ENCODE data around the gene NBL1.

Gene NBL1

DNA sequence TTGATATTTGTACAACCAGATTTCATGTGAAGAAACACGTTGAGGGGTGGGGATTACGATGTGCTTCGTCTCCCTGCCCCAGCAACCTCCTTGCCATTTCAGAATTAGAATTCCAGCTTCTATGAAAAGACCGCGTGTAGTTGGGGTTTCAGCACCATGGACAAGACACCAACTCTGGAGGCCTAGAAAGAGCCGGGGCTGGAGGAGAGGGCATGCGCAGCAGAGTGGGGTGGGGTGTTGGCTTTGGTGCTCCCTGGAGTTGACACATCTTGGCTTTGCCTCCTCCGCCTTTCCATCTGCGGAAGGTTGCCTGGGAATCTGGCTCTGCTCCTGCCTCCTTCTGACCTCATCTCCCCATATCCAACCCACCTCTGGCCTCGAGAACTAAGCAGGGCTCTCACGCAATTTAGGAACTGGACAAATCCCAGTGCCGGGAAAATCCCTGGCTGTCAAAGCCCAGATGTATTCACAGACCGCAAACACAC, 32.4 kb downstream of the NBL1 start:
- DNase-seq = peak; percentile 57

DNA sequence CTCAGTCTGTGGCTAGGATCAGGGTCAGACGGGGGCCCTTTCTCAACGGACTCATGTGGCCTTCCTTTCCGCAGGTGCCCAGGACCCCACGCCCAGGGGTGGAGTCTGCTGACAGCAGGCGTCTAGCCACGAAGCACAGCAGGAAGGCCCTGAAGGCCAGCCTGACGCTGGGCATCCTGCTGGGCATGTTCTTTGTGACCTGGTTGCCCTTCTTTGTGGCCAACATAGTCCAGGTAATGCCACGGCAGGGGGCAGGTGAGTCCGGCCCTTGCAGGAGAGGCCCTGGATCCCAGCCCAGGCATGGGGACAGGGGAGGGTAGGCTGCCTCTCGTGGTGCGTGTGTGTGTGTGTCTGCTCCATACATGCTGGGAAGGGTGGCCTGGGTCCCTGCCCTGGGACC, 34.4 kb downstream of the NBL1 start:
- no peak for DNase-seq

DNA sequence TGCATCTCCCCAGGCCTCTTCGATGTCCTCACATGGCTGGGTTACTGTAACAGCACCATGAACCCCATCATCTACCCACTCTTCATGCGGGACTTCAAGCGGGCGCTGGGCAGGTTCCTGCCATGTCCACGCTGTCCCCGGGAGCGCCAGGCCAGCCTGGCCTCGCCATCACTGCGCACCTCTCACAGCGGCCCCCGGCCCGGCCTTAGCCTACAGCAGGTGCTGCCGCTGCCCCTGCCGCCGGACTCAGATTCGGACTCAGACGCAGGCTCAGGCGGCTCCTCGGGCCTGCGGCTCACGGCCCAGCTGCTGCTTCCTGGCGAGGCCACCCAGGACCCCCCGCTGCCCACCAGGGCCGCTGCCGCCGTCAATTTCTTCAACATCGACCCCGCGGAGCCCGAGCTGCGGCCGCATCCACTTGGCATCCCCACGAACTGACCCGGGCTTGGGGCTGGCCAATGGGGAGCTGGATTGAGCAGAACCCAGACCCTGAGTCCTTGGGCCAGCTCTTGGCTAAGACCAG, 34.9 kb downstream of the NBL1 start:
- DNase-seq = no peak

DNA sequence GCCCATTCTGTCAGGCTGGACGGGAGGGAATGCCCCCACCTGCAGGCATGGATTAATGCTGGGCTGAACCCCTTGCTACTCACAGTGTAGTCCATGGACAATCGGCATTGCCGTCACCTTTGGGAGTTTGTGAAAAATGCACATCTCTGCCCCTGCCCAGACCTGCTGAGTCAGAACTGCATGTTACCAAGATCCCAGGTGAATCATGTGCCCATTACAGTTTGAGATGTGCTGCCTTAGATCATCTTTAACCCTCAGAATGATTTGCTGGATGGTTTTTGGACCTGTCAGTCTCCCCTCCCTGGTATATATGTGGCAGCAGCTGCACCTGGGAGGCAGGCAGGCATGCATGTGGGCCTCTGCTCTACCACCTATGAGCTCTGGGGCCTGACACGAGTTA, 35.6 kb downstream of the NBL1 start:
- no peak for DNase-seq

DNA sequence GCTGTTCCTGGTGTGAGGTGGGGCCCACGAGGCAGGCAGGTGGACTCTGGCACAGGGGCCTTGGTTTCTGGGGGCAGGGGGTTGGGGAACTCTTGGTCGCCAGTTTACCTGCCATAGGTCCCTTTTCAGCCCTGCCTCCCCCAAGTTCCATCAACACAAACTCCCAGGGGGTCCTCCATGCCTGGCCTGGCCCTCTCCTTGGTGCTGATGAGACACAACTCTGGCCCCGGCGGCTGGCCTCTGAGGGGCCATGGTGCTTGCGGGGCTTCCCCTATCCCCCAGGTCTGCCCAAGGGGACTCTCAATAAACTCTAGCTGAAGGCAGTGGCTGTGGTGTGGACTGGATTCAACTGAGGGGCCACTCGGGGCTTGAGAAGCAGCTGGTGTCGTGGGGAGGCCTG, 36.5 kb downstream of the NBL1 start:
- no peak for DNase-seq

DNA sequence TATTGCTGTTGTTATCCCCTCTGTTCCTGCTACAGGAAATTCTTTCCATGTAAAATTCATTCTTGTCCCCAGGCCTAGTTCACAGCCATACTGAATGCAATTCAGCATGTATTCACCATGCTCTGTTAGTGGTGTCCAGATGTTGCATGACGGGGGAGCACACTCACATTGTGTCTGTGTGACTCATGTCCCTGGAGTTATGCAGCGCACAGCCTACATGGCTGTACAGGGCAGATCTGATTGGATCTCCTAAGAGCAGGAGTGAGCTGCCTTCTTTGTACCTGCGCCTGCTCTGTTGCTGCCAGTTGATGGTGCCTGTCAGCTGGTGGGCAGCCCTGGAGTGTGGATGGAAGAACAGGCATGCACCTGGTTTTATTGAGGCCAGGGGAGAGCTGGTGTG, 38.1 kb downstream of the NBL1 start:
- DNase-seq = no peak

DNA sequence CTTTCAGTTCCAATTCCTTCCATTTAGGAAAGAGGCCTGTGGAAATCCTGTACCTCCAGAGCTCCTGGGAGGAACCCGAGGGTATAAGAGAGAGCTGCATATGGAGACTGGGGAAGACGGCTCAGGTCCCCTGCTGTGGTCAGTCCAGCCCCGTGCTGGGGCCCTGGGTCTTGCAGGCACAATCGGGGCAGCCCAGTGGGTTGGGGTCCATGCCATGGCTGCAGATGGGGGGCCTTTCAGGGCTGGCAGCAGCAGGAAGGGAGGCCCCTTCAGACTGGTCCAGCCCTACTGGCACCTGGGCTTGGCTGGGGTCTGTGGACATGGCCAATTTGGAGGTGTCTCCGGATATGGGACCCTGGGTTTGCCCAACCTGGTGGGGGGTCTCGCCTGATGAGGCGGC, 38.8 kb downstream of the NBL1 start:
- no peak for DNase-seq

DNA sequence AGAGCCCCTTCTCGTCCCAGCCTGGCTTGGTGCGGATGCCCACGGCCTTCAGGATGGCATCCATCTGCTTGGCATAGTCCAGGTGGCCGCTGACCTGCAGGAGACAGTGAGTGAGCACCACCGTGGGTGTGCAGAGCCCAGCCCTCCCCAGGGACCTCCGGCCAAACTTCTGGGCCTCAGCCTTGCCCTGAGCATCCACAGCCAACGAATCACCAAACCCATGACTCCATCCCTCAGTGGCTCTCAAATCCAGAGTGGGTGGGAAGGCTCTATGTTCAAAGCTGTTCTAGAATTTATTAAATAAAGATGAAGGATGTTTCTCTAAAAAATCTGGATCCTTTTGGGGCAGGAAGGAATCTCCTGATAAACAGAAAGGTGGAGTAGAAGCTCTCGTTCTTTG, 39.2 kb downstream of the NBL1 start:
- no peak for DNase-seq

DNA sequence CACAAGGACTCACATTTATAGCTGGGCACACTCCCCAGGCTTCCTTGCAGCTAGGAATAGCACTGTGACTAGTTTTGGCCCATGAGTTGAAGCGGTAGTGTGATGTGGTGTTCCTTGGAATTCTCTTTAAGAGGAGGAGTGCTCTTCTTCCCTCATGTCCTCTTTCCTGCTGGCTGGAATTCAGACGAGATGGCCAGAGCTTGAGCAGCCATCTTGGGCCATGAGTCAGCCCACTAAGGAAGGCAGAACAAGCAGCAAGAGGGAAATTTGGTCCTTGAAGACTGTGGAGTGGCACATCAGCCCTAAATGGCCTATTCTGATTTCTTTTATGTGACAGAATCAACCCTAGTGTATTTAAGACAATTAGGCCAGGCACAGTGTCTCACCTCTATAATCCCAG, 40.6 kb downstream of the NBL1 start:
- DNase-seq = no peak

DNA sequence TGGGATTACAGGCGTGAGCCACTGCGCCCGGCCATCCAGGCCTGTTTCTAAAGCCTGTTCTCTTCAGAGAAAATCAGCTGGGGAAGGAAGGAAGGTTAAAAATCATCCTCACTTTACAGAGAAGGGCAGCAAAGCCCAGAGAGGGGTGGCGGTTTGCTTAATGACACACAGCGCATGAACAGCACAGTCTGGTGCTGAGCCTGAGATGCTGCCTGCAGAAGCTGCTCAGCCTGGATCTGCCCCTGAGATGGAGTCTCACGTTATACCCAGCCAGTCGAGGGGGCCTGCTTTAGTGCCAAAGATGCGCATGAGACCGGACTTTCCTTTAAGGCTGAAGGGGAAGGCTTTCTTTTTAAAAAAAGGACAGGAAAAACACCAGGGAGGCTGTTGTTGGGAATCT, 41.9 kb downstream of the NBL1 start:
- DNase-seq = no peak

DNA sequence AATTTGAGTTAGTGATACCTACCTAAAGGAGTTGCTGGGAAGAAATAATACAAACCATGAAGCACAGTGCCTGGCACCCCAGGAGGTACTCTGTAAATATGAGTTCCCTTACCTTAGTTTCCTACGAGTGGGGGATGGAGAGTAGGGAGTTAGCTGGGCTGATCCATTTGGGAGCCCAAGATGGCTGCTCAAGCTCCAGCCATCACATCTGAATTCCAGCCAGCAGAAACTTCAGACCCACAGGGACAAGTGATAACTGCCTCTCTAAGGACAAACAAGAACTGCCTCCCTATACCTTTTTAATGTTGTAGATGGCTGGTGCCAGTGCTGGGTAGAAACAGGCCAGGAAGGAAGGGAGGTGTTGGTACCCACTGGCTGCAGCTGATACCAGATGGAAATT, 43.3 kb downstream of the NBL1 start:
- no peak for DNase-seq

DNA sequence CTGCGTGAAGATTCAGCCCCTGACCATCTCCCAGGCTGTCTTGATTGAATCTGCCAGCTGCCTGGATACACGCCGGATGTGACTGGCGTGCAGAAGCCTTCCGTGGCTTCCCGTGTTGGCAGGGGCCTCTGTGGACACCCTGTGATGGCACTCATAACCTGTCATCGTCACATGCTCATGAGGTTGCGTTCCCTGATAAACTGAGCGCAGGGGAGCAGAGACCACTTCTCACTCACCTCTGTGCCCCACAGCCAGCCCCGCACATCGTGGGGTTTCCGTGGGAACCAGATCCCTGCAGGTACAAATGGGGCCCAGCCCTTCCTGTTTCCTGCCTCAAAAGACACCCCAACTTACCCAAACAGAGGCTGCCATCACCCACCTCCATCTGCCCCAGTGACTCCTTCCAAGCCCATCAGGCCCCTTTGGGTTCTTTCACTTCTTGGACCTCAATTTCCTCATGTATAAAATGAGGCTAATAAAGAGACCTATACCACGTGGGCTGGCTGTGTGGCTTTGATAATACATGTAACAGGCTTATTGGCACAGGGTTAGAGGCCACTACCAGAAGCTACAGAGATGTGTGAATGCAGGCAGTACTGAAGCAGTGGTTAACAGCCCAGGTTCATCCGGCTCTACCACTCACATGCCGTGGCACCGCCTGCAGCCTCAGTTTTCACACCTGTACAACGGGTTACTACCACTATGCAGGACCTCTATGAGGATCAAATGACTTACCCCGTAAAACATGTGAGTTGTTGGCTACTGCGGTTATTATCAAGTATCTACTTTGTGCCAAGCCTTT, 44.1 kb downstream of the NBL1 start:
- DNase-seq = no peak

DNA sequence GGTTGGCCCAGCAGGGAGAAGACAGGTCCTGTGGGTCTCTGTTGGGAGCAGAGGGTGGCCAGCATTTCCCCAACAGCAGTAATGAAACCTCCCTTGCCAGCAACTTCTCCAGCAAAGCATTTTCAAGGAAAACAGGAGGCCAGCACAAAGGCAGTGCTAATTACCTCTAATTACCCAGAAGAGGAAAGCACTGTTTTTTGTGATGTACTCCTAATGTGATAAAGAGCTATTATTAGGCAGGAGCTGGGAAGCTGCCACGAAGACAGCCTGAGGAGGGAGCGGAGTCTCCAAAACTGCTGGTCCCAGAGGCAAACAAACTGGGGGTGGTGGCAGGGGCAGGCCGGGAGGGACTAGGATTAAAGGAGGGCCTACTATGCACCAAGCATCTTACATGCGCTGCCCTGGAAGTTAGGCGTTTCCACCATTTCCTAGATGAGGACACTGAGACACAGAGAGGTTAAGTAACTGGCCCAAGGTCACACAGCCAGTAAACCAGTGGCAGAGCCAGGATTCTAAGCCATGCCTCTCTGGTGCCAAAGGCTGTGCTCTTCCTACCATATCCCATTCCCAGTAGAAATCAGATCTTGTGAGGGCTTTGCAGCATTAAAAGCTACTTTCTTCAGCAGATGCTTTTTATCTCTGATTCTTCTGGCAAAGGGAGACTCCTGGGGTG, 45.1 kb downstream of the NBL1 start:
- no peak for DNase-seq

DNA sequence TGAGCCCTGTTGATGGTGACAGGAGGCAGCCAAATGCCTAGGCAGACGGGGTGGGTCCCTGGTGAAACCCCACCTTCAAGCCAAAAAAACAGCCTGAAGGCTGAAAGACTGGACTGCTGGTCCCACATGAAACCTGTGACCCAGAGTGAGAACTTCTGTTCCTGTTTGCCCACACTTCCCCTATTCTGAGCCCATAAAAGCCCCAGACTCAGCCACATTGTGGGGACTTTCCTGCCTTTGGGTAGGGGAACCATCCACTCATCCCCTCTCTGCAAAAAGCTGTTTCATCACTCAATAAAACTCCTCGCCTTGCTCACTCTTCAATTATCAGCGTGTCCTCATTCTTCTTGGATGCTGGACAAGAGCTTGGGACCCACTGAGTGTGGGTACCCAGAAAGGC, 45.7 kb downstream of the NBL1 start:
- DNase-seq = no peak

DNA sequence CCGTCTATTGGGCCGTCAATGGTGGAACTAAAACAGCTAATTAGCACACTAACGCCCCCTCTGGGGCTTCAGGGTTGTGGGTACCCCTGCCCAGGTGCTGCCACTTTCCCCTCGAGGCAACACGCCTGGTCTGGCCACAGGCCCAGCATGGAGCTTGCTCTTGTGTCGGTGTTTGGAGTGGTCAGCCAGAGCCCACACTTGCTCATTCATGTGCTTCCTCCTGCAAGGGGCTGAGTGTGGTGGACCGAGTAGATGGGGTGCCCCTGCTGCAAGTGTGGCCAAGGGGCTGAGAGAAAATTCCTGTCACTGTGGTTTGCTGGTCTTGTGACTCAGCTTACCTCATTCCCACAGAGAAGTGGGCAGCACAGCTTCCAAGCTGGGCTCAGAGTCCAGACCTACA, 46.2 kb downstream of the NBL1 start:
- DNase-seq = no peak

DNA sequence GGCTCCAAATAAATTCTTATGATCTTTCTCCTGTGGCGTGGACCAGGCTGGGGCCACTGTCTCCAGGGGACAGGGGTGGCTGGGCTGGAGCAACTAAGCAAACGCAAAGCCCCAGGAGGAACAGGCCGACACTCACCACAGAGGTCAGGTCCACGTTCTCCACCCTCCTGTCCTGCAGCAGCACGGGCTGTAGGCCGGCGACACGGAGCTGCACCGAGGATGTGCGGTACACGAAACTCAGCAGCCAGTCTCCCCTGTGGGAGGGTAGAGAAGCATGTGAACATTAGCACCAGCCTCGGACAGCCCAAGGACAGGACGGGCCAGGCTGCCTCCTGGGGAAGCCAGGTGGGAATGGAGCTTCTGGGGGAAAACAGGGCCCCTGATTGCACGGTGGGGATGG, 50.2 kb downstream of the NBL1 start:
- DNase-seq = no peak

DNA sequence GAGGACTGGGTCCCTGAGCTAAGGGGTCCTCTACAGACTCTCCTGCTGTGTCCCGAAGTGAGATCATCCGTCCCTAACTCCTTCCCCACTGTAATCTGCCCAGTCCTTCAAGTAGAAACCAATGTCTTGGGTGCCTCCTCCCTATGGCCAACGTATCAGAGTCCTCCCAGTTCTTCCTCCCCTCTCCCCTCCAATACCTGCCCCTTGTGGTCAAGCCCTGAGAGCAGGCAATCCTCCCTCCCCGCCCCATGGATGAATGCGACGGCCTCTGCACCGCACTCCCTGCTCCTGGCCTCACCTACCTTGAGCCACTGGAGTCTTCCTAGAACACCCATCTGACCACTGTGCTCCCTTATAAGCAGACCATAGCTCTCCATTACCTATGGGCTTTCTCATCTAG, 51.7 kb downstream of the NBL1 start:
- DNase-seq = no peak

DNA sequence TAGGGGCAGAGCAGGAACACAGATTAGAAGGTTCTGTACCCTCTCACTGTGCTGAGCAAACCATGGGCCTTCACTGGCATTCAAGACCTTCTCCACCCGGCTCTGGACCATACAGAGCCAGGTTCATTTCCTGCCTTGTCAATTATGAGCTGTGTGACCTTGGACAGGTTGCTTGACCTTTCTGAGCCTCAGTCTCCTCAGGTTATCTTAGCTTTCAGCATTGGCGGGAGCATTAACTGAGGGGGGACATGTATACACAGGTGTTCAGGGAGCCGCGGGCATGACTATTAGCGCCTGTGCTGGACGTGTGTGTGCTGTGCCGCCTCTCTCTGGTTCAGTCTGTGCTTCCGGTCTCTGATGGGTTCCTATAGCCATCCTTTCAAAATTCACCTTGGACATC, 52.7 kb downstream of the NBL1 start:
- DNase-seq = no peak

DNA sequence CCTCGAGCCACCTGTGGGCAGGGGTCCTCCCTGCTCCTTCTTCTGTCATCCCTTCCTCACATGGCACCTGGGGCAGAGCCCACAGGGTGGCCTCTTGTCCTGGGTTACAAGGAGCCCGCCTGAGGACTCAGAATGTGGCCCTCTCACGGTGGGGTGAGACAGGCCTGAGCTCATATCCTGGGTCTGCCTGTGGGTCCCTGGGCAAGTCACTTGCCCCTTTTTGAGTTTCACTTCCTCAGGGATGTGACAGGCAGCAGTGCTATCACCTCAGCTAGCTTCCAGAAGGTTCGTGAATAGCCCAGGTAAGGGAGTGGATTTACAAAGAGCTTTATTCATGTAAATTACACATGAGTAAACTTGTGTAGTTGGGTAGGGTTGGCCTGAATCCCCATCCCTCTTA, 54.1 kb downstream of the NBL1 start:
- DNase-seq = no peak

DNA sequence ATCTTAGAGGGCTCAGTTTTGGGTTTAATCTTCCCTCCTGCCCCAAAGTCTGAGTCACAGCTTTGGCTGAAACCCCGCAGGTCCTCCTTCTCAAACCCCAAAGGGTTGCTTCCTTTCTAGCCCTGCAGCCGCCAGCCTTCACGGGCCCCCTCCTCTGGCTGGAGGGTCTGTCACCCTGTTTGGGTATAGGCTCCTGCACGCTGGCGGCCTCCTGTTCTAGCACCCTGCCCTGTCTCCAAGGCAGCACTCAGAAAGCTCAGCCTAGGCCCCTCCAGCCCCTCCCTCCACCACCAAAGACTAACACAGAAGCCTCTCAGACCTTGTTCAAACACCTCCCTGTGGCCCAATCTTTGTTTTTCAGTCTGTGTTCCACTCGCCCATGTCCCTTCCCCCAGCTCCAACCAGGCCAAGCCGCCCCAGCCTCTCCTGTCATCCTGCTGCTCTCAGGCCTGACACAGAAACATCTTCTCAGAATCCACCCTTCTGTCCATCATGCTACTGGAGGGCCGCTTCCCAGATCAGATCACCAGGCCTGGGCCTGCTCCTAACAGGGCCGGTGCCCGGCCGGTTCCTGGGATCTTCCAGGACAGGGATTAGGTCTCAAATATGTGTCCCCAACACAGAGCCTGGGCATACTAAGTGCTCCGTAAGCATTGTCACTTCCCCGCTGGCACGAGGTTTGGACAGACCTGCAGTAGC, 56.1 kb downstream of the NBL1 start:
- no peak for DNase-seq

DNA sequence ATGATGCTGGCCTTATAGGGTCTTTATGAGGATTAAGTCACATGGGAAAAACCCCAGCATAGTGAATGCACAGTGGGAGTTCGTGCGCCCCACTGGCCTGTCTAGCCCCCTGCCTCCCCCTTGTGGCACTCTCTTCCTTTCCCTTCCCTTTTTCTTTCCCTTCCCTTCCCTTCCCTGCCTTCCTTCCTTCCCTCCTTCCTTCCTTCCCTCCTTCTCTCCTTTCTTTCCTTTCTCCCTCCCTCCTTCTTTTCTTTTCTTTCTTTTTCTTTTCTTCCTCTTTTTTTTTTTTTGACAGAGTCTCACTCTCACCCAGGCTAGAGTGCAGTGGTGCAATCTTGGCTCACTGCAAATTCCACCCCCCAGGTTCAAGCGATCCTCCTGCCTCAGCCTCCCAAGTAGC, 59.2 kb downstream of the NBL1 start:
- DNase-seq = no peak

DNA sequence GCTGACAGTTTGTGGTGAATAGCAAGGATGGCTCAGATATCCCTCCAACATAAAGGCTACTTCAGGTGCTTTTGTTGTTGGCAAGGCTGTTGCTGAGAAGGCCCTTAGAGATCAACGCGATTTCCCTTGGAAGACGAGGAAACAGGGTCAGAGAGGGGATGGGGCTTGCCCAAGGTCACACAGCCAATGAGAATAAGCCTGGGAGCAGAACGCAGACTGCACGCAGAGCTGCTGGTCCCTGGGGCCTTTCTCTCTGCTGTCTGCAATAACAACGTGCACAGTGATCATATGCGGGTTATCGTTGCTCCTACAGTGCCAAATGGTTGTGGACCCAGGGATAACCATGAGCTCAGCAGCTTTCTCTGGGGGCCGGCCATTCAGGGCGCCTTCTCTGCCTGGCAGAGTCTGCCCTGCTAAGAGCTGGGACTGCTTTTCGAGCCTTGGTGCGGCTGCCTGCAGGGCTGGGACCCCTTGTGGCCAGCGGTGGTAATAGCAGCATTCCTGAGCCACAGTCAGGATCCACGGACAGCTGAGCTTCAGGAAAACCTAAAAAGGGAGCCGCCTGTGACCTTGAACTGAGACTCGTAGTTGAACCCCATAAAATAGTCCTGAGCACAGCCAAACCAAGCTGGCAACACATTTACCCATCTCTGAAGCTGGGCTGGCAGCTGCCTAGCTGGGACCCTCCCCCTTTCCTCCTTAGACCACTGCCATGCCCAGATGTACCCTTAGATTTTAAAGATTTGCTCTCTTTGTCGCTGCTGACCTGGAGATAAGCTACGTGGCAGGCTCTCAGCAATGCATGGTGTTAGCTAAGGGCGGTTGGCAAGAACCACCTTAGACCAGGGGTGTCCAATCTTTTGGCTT, 60.4 kb downstream of the NBL1 start:
- peak; percentile 33 for DNase-seq

DNA sequence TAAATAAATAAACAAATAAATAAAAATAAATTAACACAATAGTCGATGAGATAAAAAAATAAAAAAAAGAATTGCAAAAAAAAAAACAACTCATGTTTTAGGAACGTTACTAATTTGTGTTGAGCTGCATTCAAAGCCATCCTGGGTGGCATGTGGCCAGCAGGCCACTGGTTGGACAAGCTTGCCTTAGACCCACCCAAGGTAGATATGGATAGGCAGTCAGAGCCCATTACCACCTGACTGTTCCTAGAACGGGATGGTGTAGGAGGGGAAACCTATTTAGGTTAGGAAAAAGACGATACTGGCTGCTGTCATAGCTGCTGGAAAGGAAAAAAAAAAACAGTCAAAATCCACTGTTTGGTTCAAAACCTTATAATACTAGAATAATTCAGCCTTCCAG, 61.4 kb downstream of the NBL1 start:
- no peak for DNase-seq
